NCI-H2081 treated with DMSO at 0.1 percent for 48 hours (cell line): Measurements from ENCODE around the gene SLC35E4.
"Not testable (repeated sequence)": the region's sequence is repeated elsewhere in the genome, so short reads cannot be mapped to it uniquely, and the experiment has no call there.

Source experiments
- DNase-seq: peaks from one replicate; lab custom pipeline; 2025; lab: John Stamatoyannopoulos, UW

The SLC35E4 gene

GRCh38 chr22:30612789-30613188 lies 22.8 kb upstream of the SLC35E4 start:
- no peak for DNase-seq

GRCh38 chr22:30614268-30614667 lies 21.3 kb upstream of the SLC35E4 start:
- no peak for DNase-seq

- DNase-seq = no peak
Measured at GRCh38 chr22:30614879-30615278, 20.7 kb upstream of the SLC35E4 start.

- no peak for DNase-seq
Measured at GRCh38 chr22:30615543-30615954, 20.0 kb upstream of the SLC35E4 start.

- DNase-seq = no peak
Measured at GRCh38 chr22:30617819-30618218, 17.8 kb upstream of the SLC35E4 start.

- DNase-seq = not testable (repeated sequence)
Measured at GRCh38 chr22:30619909-30620308, 15.7 kb upstream of the SLC35E4 start.

DNA sequence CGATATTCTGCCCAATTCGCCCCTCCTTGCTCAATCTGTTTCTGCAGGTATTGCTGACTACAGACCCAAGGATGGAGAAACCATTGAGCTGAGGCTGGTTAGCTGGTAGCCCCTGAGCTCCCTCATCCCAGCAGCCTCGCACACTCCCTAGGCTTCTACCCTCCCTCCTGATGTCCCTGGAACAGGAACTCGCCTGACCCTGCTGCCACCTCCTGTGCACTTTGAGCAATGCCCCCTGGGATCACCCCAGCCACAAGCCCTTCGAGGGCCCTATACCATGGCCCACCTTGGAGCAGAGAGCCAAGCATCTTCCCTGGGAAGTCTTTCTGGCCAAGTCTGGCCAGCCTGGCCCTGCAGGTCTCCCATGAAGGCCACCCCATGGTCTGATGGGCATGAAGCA lies 9.2 kb upstream of the SLC35E4 start:
- no peak for DNase-seq

GRCh38 chr22:30627471-30627870 lies 8.1 kb upstream of the SLC35E4 start:
- no peak for DNase-seq

GRCh38 chr22:30628491-30628890 lies 7.1 kb upstream of the SLC35E4 start:
- DNase-seq = no peak

GRCh38 chr22:30631469-30631868 lies 4.1 kb upstream of the SLC35E4 start:
- not testable (repeated sequence) for DNase-seq

DNA sequence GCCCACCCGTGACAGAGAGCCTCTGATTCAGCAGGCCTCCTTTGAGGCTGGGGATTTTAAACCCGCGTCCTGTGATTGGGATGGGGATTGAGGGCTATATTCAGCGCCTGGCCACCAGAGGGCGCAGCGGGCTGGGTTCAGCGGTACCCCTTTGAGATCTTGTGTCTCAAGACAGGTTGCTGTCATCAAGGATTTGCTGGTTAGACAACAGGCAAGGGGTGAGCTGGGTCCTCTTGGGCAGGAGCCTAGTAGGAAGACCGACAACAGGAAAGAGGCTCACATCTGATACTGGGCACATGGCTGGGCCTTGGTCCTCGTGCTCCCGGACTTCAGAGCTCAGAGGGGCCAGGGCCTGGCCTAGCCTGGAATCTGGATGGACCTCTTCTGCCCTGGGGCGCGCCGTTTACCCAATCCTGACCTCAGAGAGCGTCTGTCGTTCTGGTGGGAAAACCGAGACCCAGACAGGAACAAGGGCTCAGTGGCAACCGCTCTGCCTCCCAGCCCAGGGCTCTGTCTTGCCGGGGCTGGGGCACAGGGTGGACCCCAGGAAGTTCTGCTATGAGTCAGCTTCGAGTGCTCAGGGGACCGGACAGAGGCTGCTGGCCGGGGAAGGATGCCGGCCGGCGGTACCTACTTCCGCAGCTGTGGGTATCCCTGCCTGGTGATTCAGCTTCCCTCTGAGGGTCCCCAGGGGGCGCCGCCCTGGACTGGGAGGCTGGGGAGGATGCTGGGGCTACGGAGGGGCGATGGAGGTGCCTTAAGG lies 929 bp upstream of the SLC35E4 start:
- no peak for DNase-seq

DNA sequence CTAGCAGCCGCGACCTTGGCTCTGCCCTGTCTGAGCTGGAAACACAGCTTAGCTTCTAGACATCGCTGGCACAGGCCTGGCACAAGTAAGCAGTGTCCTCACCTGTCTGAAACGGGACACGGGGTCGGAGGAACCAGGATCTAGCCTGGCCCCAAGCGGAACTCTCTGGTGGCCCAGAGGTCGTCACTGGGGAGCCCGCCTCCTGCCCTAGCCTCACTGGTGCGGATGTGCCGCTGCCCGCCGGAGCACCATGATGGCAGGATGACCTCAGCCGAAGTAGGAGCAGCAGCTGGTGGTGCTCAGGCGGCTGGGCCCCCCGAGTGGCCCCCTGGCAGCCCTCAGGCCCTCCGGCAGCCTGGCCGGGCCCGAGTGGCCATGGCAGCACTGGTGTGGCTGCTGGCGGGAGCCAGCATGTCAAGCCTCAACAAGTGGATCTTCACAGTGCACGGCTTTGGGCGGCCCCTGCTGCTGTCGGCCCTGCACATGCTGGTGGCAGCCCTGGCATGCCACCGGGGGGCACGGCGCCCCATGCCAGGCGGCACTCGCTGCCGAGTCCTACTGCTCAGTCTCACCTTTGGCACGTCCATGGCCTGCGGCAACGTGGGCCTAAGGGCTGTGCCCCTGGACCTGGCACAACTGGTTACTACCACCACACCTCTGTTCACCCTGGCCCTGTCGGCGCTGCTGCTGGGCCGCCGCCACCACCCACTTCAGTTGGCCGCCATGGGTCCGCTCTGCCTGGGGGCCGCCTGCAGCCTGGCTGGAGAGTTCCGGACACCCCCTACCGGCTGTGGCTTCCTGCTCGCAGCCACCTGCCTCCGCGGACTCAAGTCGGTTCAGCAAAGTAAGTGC lies 871 bp downstream of the SLC35E4 start:
- no peak for DNase-seq

- DNase-seq = no peak
Measured at GRCh38 chr22:30637701-30638114, 2.1 kb downstream of the SLC35E4 start.

DNA sequence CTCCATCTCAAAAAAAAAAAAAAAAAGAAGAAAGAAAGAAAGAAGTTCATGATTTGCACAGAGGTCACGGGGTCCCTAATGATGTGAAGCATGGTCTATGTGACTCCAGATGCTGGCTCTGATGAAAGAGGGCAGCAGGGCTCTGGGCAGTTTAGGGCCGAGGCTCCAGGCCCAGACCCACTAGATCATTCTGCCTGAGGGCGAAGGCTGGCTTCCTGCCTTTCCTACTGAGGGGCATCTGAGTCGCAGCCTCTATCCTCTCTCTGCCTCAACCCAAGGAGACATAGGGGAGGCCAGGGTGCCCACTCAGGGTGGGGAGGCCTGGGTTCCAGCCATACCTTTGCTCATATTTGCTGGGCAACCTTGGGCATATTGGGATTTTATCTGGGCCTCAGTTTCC lies 4.8 kb downstream of the SLC35E4 start:
- DNase-seq = no peak

DNA sequence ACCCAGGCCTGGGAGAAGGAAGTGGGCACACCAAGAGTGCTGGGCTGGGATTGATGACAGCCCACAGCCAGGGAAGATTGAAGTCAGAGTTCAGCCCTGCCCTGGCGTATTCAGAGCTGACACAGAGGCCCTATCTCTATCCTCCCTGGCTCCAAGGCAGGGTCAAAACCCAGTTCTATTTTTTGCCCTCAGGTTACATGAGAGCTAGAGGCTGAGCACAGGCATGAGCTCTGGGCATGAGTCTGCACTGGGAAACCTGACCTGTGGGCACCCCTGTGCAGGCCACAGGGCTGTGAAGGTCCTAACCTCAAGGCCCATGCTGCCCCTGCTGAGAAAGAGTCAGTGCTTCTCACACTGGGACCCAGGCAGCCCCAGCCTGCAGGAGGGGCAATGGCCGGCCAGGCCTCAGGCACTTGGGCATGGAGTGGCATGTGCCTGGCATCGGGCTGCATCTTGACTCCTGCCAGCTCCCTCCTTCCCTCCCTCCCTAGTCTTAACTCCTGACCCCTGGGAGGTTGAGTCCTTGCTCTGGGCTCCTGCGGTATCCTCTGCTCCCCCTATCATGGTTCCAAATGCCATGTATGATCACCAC lies 5.4 kb downstream of the SLC35E4 start:
- no peak for DNase-seq

- no peak for DNase-seq
Measured at GRCh38 chr22:30643055-30643875, 7.7 kb downstream of the SLC35E4 start.

DNA sequence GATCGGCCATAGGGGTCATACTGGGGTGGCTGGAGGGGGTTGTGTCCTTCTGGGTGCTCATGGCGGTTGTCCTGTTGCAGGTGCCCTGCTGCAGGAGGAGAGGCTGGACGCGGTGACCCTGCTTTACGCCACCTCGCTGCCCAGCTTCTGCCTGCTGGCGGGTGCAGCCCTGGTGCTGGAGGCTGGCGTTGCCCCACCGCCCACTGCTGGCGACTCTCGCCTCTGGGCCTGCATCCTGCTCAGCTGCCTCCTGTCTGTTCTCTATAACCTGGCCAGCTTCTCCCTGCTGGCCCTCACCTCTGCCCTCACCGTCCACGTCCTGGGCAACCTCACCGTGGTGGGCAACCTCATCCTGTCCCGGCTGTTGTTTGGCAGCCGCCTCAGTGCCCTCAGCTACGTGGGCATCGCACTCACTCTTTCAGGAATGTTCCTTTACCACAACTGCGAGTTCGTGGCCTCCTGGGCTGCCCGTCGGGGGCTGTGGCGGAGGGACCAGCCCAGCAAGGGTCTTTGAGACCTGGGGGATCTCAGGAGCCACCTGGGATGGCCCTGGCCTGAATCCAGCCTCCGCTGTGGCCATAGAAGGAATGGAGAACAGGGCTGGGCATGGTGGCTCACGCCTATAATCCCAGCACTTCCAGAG lies 11.1 kb downstream of the SLC35E4 start:
- no peak for DNase-seq

- no peak for DNase-seq
Measured at GRCh38 chr22:30647536-30647935, 12.0 kb downstream of the SLC35E4 start.

DNA sequence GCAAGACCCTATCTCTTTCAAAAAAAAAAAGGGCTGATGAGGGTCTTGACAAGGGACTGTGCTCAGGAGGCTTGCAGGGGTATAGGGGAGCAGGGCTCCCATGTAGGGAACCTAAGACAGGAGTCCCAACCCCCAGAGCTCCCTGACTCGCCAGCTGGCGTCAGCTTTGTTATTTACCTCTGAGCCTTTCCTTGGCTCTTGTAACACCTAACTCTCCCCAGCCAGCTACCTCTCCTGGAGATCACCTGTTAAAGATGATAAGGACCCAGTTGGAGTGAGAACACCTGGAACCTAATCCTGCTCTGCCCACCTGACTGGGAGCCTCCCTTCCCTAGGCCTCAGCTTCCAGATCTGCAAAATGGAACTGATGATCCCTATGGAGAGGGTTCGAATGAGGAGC lies 13.2 kb downstream of the SLC35E4 start:
- no peak for DNase-seq

- no peak for DNase-seq
Measured at GRCh38 chr22:30649430-30650007, 13.9 kb downstream of the SLC35E4 start.

- DNase-seq = no peak
Measured at GRCh38 chr22:30650508-30651116, 15.0 kb downstream of the SLC35E4 start.
